ENCODE measurements around the gene SUMO1. TPM values are rescaled to one million over a fixed set of nuclear protein-coding genes. Genes with fewer than 3 reads are reported as not detected.

SUMO1 gene
- total and polyA plus RNA-seq, 9 of the 15 experiments (the other 6 are each of a cell fraction or from before 2014, with no cell fraction given) = 63.7 to 292 (median 92.0) TPM

DNA sequence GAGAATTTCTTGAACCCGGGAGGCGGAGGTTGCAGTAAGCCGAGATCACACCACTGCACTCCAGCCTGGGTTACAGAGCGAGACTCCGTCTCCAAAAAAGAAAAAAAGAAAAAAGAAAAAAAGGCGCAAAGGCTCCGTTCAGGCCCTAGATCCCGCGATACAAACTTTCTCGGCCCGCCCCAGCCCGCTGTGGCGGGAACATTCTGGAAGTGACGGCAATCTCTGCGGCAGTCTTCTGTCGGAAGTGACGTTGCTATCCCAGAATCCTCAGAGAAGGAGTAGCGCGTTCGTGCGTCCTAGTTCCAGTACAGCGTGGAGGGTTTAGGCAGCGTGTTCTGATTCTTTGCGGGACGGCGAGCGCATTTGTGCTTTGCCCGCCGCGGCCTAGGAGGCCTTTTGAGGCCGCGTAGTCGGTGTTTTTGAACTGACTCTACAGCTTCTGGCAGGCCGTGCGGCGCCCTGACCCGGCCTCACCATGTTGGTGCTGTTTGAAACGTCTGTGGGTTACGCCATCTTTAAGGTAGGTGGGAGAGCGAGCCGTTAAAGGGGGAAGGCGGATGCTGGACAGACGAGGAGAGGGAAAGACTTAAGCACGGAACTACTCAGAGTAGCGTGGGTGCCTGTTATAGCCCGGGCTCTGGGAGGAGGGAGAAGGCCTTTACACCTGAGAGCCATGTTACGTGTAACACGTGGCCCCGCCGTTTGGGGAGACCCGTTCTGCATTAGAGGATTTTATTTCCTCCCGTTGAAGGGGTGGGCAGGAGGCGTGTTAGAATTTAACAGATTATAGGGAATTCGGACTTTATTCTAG, 27.3 kb upstream of the SUMO1 start, which contains the start of gene NOP58 (continued):
- TF ChIP-seq, protein P1, sequence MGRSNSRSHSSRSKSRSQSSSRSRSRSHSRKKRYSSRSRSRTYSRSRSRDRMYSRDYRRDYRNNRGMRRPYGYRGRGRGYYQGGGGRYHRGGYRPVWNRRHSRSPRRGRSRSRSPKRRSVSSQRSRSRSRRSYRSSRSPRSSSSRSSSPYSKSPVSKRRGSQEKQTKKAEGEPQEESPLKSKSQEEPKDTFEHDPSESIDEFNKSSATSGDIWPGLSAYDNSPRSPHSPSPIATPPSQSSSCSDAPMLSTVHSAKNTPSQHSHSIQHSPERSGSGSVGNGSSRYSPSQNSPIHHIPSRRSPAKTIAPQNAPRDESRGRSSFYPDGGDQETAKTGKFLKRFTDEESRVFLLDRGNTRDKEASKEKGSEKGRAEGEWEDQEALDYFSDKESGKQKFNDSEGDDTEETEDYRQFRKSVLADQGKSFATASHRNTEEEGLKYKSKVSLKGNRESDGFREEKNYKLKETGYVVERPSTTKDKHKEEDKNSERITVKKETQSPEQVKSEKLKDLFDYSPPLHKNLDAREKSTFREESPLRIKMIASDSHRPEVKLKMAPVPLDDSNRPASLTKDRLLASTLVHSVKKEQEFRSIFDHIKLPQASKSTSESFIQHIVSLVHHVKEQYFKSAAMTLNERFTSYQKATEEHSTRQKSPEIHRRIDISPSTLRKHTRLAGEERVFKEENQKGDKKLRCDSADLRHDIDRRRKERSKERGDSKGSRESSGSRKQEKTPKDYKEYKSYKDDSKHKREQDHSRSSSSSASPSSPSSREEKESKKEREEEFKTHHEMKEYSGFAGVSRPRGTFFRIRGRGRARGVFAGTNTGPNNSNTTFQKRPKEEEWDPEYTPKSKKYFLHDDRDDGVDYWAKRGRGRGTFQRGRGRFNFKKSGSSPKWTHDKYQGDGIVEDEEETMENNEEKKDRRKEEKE (IDR thresholded peaks at IDR 0.05; ENCODE audit: borderline replicate concordance in 1 of 2, control insufficient read depth in 1 of 2, low read depth in 2 of 2, low read length in 1 of 2) = no peak
- TF ChIP-seq, protein P2, sequence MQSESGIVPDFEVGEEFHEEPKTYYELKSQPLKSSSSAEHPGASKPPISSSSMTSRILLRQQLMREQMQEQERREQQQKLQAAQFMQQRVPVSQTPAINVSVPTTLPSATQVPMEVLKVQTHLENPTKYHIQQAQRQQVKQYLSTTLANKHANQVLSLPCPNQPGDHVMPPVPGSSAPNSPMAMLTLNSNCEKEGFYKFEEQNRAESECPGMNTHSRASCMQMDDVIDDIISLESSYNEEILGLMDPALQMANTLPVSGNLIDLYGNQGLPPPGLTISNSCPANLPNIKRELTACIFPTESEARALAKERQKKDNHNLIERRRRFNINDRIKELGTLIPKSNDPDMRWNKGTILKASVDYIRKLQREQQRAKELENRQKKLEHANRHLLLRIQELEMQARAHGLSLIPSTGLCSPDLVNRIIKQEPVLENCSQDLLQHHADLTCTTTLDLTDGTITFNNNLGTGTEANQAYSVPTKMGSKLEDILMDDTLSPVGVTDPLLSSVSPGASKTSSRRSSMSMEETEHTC (IDR thresholded peaks at IDR 0.05) = no peak
- TF ChIP-seq BACH1 (tag; IDR thresholded peaks at IDR 0.05) (no peak), RBM17 (IDR thresholded peaks at IDR 0.05; ENCODE audit: borderline replicate concordance, low read depth, low read length) (no peak), ESRRA (IDR thresholded peaks at IDR 0.05; ENCODE audit: borderline replicate concordance, low read depth) (no peak), NEUROD1 (IDR thresholded peaks at IDR 0.05; ENCODE audit: borderline replicate concordance, low read depth, low read length, partially characterized antibody) (no peak), ZNF224 (CRISPR knock-in tag; IDR thresholded peaks at IDR 0.05) (no peak), MIER1 (IDR thresholded peaks at IDR 0.05; ENCODE audit: low read depth) (peak; percentile 20; the same call in 1 of the 2 replicates), L3MBTL2 (IDR thresholded peaks at IDR 0.05) (peak; percentile 31; the same call in 1 of the 2 replicates), HLTF (IDR thresholded peaks at IDR 0.05) (no peak), ZNF354B (CRISPR knock-in tag; IDR thresholded peaks at IDR 0.05) (no peak), GATA2 (CRISPR knock-in tag; IDR thresholded peaks at IDR 0.05) (0 out of 2 replicates have a peak, but pooled peaks have one; percentile 21), ZBTB8A (IDR thresholded peaks at IDR 0.05; ENCODE audit: partially characterized antibody) (no peak), PTTG1 (tag; IDR thresholded peaks at IDR 0.05; ENCODE audit: low read depth) (no peak), CBFA2T2 (conservative IDR thresholded peaks at IDR 0.05) (no peak), JUN (IDR thresholded peaks at IDR 0.05; ENCODE audit: borderline replicate concordance, low read depth, low read length) (no peak; the same call in 1 of the 2 replicates), JUN (CRISPR knock-in tag; IDR thresholded peaks at IDR 0.05; ENCODE audit: borderline replicate concordance) (peak; percentile 89; the same call in 1 of the 2 replicates), HSF4 (CRISPR knock-in tag; IDR thresholded peaks at IDR 0.05; ENCODE audit: borderline replicate concordance) (no peak), TOE1 (IDR thresholded peaks at IDR 0.05; ENCODE audit: borderline replicate concordance) (no peak), TOE1 (CRISPR knock-in tag; IDR thresholded peaks at IDR 0.05; ENCODE audit: borderline replicate concordance, low read depth) (no peak), ZNF311 (CRISPR knock-in tag; IDR thresholded peaks at IDR 0.05) (no peak), MXI1 (IDR thresholded peaks at IDR 0.05; ENCODE audit: low read depth, low read length) (peak; percentile 50; the same call in 1 of the 2 replicates)
- TF ChIP-seq, protein P3, sequence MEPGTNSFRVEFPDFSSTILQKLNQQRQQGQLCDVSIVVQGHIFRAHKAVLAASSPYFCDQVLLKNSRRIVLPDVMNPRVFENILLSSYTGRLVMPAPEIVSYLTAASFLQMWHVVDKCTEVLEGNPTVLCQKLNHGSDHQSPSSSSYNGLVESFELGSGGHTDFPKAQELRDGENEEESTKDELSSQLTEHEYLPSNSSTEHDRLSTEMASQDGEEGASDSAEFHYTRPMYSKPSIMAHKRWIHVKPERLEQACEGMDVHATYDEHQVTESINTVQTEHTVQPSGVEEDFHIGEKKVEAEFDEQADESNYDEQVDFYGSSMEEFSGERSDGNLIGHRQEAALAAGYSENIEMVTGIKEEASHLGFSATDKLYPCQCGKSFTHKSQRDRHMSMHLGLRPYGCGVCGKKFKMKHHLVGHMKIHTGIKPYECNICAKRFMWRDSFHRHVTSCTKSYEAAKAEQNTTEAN (CRISPR knock-in tag; IDR thresholded peaks at IDR 0.05) = 0 out of 2 replicates have a peak, but pooled peaks have one; percentile 82

Data from K562 (cell line).